HL-60 (cell line): ENCODE data around the gene TRAPPC12.

Experiments used
- GABPA ChIP-seq: IDR thresholded peaks from 2 replicates; pipeline ENCODE4 v1.6.1; 2012; ENCODE audit warnings: low read depth
- POLR2AphosphoS5 ChIP-seq: IDR thresholded peaks from 2 replicates; pipeline ENCODE4 v1.6.1; 2012; ENCODE audit warnings: low read depth
- REST ChIP-seq: IDR thresholded peaks from 2 replicates; pipeline ENCODE4 v1.6.1; 2012; ENCODE audit warnings: low read depth; ENCODE audit not compliant: insufficient replicate concordance
- SPI1 ChIP-seq: IDR thresholded peaks from 2 replicates; pipeline ENCODE4 v1.6.1; 2012; ENCODE audit warnings: low read depth, mild to moderate bottlenecking, borderline replicate concordance
- TF ChIP-seq, protein P1 (sequence below): IDR thresholded peaks from one replicate; pipeline ENCODE4 v1.5.1; 2011; ENCODE audit warnings: low read length, control low read depth, inconsistent platforms; ENCODE audit not compliant: insufficient read depth

GRCh38 chr2:3422161-3422779 is 42.8 kb downstream of the TRAPPC12 start:
- TF ChIP-seq, protein P1, sequence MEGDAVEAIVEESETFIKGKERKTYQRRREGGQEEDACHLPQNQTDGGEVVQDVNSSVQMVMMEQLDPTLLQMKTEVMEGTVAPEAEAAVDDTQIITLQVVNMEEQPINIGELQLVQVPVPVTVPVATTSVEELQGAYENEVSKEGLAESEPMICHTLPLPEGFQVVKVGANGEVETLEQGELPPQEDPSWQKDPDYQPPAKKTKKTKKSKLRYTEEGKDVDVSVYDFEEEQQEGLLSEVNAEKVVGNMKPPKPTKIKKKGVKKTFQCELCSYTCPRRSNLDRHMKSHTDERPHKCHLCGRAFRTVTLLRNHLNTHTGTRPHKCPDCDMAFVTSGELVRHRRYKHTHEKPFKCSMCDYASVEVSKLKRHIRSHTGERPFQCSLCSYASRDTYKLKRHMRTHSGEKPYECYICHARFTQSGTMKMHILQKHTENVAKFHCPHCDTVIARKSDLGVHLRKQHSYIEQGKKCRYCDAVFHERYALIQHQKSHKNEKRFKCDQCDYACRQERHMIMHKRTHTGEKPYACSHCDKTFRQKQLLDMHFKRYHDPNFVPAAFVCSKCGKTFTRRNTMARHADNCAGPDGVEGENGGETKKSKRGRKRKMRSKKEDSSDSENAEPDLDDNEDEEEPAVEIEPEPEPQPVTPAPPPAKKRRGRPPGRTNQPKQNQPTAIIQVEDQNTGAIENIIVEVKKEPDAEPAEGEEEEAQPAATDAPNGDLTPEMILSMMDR, result no peak
- TF ChIP-seq POLR2AphosphoS5, result no peak
- no peak for TF ChIP-seq SPI1
- TF ChIP-seq REST, result no peak
- no peak for TF ChIP-seq GABPA
